RPMI8226 (cell line): ENCODE results near the gene FKBP1A.
"Not testable (repeated sequence)": the region's sequence is repeated elsewhere in the genome, so short reads cannot be mapped to it uniquely, and the experiment has no call there.

Experiments used
- DNase-seq: peaks from one replicate; pipeline ENCODE4 v3.0.0-alpha.2; 2015

The FKBP1A gene

GRCh38 chr20:1415667-1416468, 23.0 kb upstream of the FKBP1A start:
- no peak for DNase-seq

GRCh38 chr20:1414982-1415381, 22.1 kb upstream of the FKBP1A start:
- DNase-seq: no peak

- no peak for DNase-seq
Observed at GRCh38 chr20:1405801-1406200, 12.9 kb upstream of the FKBP1A start.

- DNase-seq: no peak
Observed at GRCh38 chr20:1403624-1404023, 10.8 kb upstream of the FKBP1A start.

GRCh38 chr20:1402149-1402548, 9.3 kb upstream of the FKBP1A start:
- no peak for DNase-seq

- DNase-seq: no peak
Observed at GRCh38 chr20:1401451-1401907, 8.6 kb upstream of the FKBP1A start.

GRCh38 chr20:1399678-1400366, 7.0 kb upstream of the FKBP1A start:
- not testable (repeated sequence) for DNase-seq

- DNase-seq: not testable (repeated sequence)
Observed at GRCh38 chr20:1398185-1398584, 5.3 kb upstream of the FKBP1A start.

- no peak for DNase-seq
Observed at GRCh38 chr20:1397710-1398109, 4.9 kb upstream of the FKBP1A start.

- no peak for DNase-seq
Observed at GRCh38 chr20:1396702-1397101, 3.8 kb upstream of the FKBP1A start.

- DNase-seq: no peak
Observed at GRCh38 chr20:1396264-1396663, 3.4 kb upstream of the FKBP1A start.

GRCh38 chr20:1394686-1395085, 1.8 kb upstream of the FKBP1A start:
- DNase-seq: no peak

- no peak for DNase-seq
Observed at GRCh38 chr20:1393507-1393882, 641 bp upstream of the FKBP1A start.

GRCh38 chr20:1392443-1392692, 486 bp downstream of the FKBP1A start:
- peak; percentile 44 for DNase-seq

GRCh38 chr20:1391640-1392442, 1.0 kb downstream of the FKBP1A start:
- peak; percentile 25 for DNase-seq

- no peak for DNase-seq
Observed at GRCh38 chr20:1390581-1391403, 2.1 kb downstream of the FKBP1A start.

GRCh38 chr20:1389703-1390580, 2.9 kb downstream of the FKBP1A start:
- no peak for DNase-seq

GRCh38 chr20:1388741-1389483, 3.9 kb downstream of the FKBP1A start:
- no peak for DNase-seq

GRCh38 chr20:1388253-1388652, 4.6 kb downstream of the FKBP1A start:
- no peak for DNase-seq

GRCh38 chr20:1386323-1386722, 6.5 kb downstream of the FKBP1A start:
- no peak for DNase-seq
